NCI-H2227 treated with DMSO at 0.1 percent for 48 hours (cell line): ENCODE measurements around the gene MC4R.
"Not testable (repeated sequence)": the region's sequence is repeated elsewhere in the genome, so short reads cannot be mapped to it uniquely, and the experiment has no call there.

Experiments
- DNase-seq: peaks from one replicate; lab custom pipeline; 2025; lab: John Stamatoyannopoulos, UW

The MC4R gene

GRCh38 chr18:60372596-60372995 lies at the start of gene MC4R:
MC4R (minus strand) TSS chr18:60372775; CDS start chr18:60372349, 426 bp downstream.
- peak; percentile 0 for DNase-seq

GRCh38 chr18:60422306-60422705 lies 49.7 kb upstream of the MC4R start:
- DNase-seq, result not testable (repeated sequence)

GRCh38 chr18:60421356-60422118 lies 49.0 kb upstream of the MC4R start:
- DNase-seq, result no peak

- DNase-seq, result no peak
Observed at GRCh38 chr18:60417946-60418345, 45.4 kb upstream of the MC4R start.

DNA sequence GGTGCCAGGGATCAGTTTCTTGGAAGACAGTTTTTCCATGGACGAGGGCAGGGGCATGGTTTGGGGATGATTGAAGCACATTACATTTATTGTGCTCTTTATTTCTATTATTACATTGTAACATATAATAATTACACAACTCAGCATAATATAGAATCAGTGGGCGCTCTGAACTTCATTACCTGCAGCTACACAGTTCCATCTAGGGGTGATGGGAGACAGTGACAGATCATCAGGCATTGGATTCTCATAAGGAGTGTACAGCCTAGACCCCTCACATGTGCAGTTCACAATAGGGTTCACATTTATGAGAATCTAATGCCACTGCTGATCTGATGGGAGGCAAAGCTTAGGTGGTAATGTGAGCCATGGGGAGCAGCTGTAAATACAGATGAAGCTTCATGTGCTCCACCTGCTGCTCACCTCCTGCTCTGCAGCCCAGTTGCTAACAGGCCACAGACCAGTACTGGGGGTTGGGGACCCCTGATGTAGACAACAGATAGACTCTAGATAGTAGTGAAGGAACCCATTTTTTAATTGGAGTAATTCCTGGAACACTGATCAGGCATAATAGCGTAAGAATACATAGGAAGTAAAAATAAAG lies 41.5 kb upstream of the MC4R start:
- DNase-seq, result no peak

DNA sequence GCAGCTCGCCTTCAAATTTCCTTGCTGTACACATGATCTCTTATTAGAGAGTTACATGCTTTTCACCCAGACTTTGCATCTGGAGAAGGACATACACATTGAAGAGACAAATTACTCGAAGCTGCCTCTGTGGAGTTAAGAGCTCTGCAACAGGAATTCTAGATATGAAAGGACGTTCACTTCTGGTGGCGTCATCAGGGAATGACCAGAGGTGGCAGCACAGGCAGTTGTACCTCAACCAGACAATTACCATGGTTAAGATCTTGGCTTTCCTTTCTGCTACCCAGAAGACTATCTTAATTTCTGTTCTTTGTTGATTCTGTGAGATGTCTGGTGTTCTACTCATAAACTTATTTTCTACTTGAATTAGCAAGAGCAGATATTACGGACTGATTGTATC lies 39.1 kb upstream of the MC4R start:
- DNase-seq, result no peak

GRCh38 chr18:60406721-60407120 lies 34.1 kb upstream of the MC4R start:
- DNase-seq, result no peak

- DNase-seq, result no peak
Observed at GRCh38 chr18:60404486-60405085, 32.0 kb upstream of the MC4R start.

DNA sequence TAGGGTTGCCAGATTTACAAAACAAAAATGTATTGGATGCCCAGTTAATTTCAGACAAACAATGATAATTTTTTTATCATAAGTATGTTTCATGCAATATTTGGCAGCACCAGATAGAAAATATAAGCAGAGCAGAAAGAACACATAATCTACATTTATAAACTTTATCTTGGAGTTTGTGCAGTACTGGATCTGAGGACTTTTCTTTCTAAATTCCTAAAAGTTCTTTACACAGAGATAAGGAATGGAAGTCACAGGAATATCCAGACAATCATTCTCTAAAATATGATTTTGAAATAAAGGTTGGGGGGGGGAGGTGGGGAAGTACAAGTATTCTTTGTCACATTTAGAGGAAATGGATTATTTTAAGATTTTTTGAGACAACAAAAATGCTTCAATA lies 28.8 kb upstream of the MC4R start:
- DNase-seq, result no peak

DNA sequence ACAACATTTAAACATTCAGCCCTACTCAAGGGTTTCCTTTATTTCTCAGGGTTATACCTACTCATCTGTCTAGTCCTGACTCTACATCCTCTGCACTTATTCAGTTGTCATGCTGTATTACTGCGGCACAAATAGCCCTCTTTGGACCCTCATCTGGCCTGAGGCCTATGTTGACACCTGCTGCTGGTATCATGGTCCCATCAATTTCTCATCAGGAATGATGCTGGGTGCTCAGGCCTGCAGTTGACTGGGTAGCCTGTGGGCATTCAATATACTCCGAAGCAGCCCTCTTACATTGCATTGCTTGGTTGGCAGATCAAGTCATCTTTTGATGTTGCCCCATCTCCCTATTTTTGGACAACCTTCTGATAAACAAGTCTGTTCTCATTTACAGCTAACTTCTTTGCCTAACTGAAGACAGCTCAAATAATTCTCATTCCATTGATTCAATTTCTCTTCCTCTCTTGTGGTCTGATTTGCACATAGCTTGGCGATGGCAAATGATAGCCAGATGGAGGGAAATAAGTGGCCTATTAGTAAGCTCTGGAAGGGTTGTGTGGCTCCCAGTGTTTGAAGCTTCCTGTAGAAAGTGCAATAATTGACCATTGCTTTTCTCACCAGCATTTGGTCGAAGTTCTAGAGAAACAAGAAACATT lies 19.1 kb upstream of the MC4R start:
- no peak for DNase-seq

GRCh38 chr18:60389314-60389713 lies 16.7 kb upstream of the MC4R start:
- no peak for DNase-seq

DNA sequence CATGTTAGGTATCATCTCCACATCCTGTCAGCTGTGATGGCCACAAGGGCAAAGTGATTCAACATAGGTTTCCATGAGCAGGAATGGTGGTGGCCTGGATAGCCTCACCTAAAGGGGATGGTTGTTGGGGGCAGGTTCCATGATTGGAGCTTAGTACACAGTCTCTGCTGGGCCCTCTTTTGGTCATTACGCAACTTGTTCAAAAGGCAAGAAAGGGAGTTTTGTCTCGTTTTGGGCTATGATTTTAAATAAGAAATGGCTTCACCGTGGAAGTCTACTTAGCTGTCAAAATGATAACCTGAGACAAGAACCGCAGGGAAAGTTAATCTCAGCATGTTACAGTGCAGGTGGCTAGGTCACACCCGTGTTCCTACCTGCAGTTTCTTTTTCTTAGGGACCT lies 13.1 kb upstream of the MC4R start:
- DNase-seq, result no peak

DNA sequence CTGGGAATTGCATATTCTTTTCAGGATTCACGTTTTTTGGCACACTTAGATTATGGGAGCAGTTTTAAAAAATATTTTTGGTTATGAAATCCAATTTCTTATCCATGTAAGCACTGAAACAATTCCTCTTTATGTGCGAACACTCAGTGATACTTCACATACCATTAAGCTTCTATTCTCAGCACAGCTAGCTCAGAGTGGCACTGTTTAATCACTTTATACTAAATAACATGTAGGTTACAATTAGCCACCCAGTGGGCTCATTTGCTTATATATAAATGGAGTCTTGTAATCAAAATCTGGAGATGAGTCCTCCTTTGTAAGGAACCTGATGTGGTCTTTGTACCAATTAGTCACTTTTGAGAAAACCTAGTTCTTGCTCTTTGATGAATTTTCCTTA lies 11.3 kb upstream of the MC4R start:
- no peak for DNase-seq

DNA sequence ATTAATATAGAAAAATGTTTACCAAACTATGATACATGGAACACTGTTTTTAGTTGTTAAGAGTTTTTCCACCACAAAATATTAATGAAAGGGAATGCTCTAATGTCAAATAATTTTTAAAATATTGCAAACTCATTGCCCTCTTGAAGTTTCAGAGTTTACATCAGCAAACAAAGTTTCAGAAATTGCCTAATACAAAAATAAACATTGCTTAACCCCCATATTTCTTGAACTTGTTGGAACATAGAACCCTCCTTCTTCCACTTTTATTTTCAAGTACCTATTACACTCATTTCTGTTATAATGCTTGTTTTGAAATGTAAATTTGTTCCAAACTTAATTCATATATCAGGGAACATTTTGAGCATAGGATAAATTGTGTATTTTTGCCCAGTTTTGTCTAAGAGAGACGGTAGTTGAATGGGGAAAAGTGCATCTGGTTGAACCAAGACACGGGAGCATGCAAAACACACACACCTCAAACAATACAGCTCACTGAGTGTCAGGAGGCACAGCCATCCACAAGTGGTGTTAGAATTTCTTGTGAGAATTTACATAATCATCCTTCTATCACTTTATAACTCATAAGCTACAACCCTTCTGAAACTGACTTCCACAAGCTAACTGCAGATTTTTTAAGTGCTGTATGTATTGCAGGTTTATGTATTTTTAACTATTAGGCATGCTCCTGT lies 5.3 kb upstream of the MC4R start:
- DNase-seq, result no peak

DNA sequence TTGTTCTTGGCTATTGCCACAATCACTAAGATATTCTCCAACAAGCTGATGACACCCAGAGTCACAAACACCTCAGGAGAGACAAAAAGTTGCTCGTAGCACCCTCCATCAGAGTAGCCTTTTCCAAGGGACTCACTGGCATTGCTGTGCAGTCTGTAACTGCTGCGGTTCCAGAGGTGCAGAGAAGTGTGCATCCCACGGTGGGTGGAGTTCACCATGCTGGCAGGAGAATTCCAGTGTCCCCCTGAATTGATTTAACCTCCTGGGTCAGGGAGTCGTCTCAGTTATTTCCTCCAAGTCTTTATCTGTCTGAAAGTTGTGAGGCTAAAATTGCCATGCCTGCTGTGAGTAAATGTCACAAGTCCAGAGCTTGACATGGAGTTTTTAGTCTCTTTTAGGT lies 443 bp downstream of the MC4R start:
- DNase-seq, result no peak

- no peak for DNase-seq
Observed at GRCh38 chr18:60358516-60358915, 14.1 kb downstream of the MC4R start.

GRCh38 chr18:60350941-60351340 lies 21.6 kb downstream of the MC4R start:
- no peak for DNase-seq

- no peak for DNase-seq
Observed at GRCh38 chr18:60350150-60350549, 22.4 kb downstream of the MC4R start.

GRCh38 chr18:60347526-60348045 lies 25.0 kb downstream of the MC4R start:
- no peak for DNase-seq

- DNase-seq, result no peak
Observed at GRCh38 chr18:60339018-60339417, 33.6 kb downstream of the MC4R start.

DNA sequence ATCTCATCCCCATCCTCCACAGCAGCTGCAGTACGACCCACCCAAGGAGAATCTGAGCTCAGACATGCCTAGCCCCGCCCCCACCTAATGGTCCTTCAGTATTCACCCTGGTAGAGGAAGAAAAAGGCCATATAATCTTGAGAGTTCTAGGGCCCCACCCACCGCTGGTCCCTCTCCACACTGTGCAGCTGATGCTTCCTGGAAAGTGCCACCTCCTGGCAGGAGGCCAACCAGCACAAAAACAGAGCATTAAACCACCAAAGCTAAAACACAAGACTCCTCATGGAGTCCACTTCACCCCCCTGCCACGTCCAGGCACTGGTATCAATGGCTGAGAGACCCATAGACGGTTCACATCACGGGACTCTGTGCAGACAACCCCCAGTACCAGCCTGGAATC lies 40.7 kb downstream of the MC4R start:
- no peak for DNase-seq

- DNase-seq, result no peak
Observed at GRCh38 chr18:60329131-60329530, 43.4 kb downstream of the MC4R start.
